OCI-LY1 (cell line): ENCODE data around the gene OR6B1.

Experiments
- H2AFZ ChIP-seq: fragments of 200-600 bp; sonication (generic), shearing (Covaris generic); 2 replicates; pipeline ENCODE4 v1.6.0; 2014; ENCODE audit warnings: antibody characterized with exemption, mild to moderate bottlenecking, low read length
- H3F3A ChIP-seq: fragments of 200-600 bp; sonication (generic), shearing (Covaris generic); 2 replicates; pipeline ENCODE4 v1.6.0; 2014; ENCODE audit warnings: mild to moderate bottlenecking, antibody characterized with exemption, low read length, moderate library complexity; ENCODE audit not compliant: insufficient read depth
- H3K27ac ChIP-seq: fragments of 200-600 bp; sonication (generic); 2 replicates; pipeline ENCODE4 v1.5.1; 2014; ENCODE audit warnings: low read length, mixed run types, mild to moderate bottlenecking, low read depth; ENCODE audit not compliant: poor library complexity, severe bottlenecking
- H3K27me3 ChIP-seq: fragments of 200-600 bp; sonication (generic); 2 replicates; pipeline ENCODE4 v1.6.0; 2014; ENCODE audit warnings: antibody characterized with exemption, mild to moderate bottlenecking, low read length, moderate library complexity; ENCODE audit not compliant: insufficient read depth
- H3K36me3 ChIP-seq: fragments of 200-600 bp; sonication (generic); 2 replicates; pipeline ENCODE4 v1.6.1; 2014; ENCODE audit warnings: mild to moderate bottlenecking, antibody characterized with exemption, low read length, moderate library complexity, mixed read lengths; ENCODE audit not compliant: insufficient read depth
- H3K4me1 ChIP-seq: fragments of 200-600 bp; sonication (generic); 2 replicates; pipeline ENCODE4 v1.5.1; 2014; ENCODE audit warnings: mild to moderate bottlenecking, low read length, moderate library complexity; ENCODE audit not compliant: insufficient read depth, severe bottlenecking
- H3K4me2 ChIP-seq: fragments of 200-600 bp; sonication (generic), shearing (Covaris generic); 2 replicates; pipeline ENCODE4 v1.6.1; 2014; ENCODE audit warnings: low read length
- H3K4me3 ChIP-seq: fragments of 200-600 bp; sonication (generic); 2 replicates; pipeline ENCODE4 v1.5.1; 2014; ENCODE audit warnings: low read length, low read depth, mild to moderate bottlenecking, mixed read lengths; ENCODE audit not compliant: poor library complexity, severe bottlenecking
- H3K79me2 ChIP-seq: fragments of 200-600 bp; shearing (Covaris generic); 2 replicates; pipeline ENCODE4 v1.6.1; 2016; ENCODE audit warnings: mixed run types, low read length, mixed read lengths; ENCODE audit not compliant: insufficient read depth
- H3K9ac ChIP-seq: fragments of 200-600 bp; sonication (generic), shearing (Covaris generic); 2 replicates; pipeline ENCODE4 v1.6.1; 2014; ENCODE audit warnings: mild to moderate bottlenecking, low read length, mixed read lengths
- H3K9me2 ChIP-seq: fragments of 200-600 bp; sonication (generic), shearing (Covaris generic); 2 replicates; pipeline ENCODE4 v1.6.1; 2014; ENCODE audit warnings: low read depth, mild to moderate bottlenecking, low read length, mixed read lengths
- H3K9me3 ChIP-seq: fragments of 200-600 bp; shearing (Covaris generic); 2 replicates; pipeline ENCODE4 v1.6.1; 2014; ENCODE audit warnings: low read length, mixed read lengths
- H4K20me1 ChIP-seq: fragments of 200-600 bp; sonication (generic), shearing (Covaris generic); 2 replicates; pipeline ENCODE4 v1.6.0; 2016; ENCODE audit warnings: mild to moderate bottlenecking, low read length; ENCODE audit not compliant: insufficient read depth
- EZH2 ChIP-seq: fragments of 200-600 bp; sonication (generic), shearing (Covaris generic); IDR thresholded peaks from 2 replicates; pipeline ENCODE4 v1.8.0; 2017; ENCODE audit warnings: borderline replicate concordance, mixed run types, mild to moderate bottlenecking, antibody characterized with exemption, low read length, moderate library complexity, mixed read lengths
- TF ChIP-seq, protein P1 (sequence below): fragments of 200-600 bp; sonication (generic), shearing (Covaris generic); IDR thresholded peaks from 2 replicates; pipeline ENCODE4 v1.5.1; 2017; ENCODE audit warnings: mild to moderate bottlenecking, antibody characterized with exemption, low read length, moderate library complexity, mixed read lengths

OR6B1 gene

DNA sequence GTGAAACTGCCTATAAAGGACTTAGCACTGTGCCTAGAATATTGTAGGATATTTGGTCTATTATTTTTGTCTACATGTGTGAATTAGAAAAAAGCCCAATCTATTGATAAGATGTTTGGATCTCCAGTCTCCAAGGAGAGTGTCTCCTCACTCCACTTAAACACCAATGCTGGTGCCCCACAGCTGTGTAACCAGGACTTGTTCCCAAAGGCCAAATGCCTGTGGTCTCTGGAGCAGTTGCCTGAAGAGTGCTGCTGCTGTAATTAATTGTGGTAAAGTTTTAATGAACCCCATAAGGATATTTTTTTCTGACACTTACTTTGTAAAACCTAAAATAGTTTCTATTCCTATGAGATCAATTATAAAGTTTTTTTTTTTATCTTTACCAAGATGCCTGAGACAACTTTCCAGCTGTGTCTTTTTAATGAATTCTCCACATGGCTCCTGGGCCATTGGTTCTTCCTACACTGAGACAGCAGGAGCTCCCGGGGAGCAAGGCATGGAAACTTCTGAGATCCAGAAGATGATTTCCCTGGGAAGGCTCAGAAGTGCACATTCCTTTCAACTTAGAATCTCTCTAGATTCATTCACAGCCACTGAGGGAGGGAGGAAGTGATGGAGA lies 37.4 kb downstream of the OR6B1 start:
- Histone ChIP-seq H3K27me3 (no peaks in the 10 kb centered on the region), H3K9me3 (no peaks in the 10 kb centered on the region), H3K4me1 (no peaks in the 10 kb centered on the region), H3K4me2 (no peak overlapping the region), H3K9me2 (no peaks in the 10 kb centered on the region), H3K36me3 (no peaks in the 10 kb centered on the region), H4K20me1 (no peaks in the 10 kb centered on the region), H3F3A (no peaks in the 10 kb centered on the region), H3K27ac (no peak overlapping the region), H2AFZ (no peak overlapping the region), H3K9ac (no peak overlapping the region), H3K4me3 (no peak overlapping the region), H3K79me2 (no peaks in the 10 kb centered on the region)
- TF ChIP-seq, protein P1, sequence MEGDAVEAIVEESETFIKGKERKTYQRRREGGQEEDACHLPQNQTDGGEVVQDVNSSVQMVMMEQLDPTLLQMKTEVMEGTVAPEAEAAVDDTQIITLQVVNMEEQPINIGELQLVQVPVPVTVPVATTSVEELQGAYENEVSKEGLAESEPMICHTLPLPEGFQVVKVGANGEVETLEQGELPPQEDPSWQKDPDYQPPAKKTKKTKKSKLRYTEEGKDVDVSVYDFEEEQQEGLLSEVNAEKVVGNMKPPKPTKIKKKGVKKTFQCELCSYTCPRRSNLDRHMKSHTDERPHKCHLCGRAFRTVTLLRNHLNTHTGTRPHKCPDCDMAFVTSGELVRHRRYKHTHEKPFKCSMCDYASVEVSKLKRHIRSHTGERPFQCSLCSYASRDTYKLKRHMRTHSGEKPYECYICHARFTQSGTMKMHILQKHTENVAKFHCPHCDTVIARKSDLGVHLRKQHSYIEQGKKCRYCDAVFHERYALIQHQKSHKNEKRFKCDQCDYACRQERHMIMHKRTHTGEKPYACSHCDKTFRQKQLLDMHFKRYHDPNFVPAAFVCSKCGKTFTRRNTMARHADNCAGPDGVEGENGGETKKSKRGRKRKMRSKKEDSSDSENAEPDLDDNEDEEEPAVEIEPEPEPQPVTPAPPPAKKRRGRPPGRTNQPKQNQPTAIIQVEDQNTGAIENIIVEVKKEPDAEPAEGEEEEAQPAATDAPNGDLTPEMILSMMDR, result no peak
- no peak for TF ChIP-seq EZH2

DNA sequence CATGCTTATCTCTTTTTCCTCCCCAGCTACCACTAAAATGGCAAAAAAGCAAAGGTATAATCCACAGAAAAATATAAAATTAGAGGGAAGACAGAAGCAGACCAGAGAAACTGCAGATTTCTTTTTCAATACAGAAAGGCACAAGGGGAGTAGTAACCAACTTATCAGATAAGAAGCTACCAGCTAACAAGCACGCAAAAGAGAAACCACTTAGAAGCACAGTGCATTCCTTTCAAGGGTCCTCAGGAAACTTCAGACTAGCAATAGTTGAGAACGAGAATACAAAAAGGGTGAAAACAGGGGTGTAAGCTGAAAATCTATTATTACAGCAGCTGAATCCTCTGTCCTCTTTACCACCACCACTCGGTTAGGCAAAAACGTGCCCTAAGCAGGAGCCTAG lies 38.8 kb downstream of the OR6B1 start:
- no peaks in the 10 kb centered on the region for H3K9me2 ChIP-seq
- no peak overlapping the region for H2AFZ ChIP-seq
- H3K27ac ChIP-seq, result no peak overlapping the region
- no peak overlapping the region for H3K4me2 ChIP-seq
- H3K36me3 ChIP-seq, result no peaks in the 10 kb centered on the region
- no peaks in the 10 kb centered on the region for H3K79me2 ChIP-seq
- H3K4me1 ChIP-seq, result no peaks in the 10 kb centered on the region
- H3F3A ChIP-seq, result no peaks in the 10 kb centered on the region
- H3K9ac ChIP-seq, result no peak overlapping the region
- TF ChIP-seq, protein P1, result no peak
- no peak for TF ChIP-seq EZH2
- H3K27me3 ChIP-seq, result no peaks in the 10 kb centered on the region
- H3K9me3 ChIP-seq, result no peaks in the 10 kb centered on the region
- H4K20me1 ChIP-seq, result no peaks in the 10 kb centered on the region
- H3K4me3 ChIP-seq, result no peak overlapping the region

DNA sequence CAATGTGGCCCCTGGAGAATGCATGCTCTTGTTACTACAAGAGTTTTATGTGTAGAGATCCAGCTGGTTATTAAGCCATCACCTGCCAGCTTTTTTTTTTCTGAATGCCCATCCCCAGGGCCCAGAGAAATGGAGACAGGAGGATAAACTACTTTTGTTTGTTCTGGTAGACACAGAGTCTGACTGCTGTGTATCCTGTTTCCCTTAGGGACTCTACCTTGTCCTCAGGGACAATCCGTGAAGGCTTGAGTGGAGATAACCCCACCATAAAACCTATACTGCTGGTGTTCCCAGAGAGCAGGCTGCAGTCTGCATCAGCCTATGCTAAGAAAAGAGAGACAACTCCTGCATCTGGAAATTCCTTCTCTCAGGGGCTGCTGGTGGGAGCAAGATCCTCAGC lies 48.5 kb downstream of the OR6B1 start, which contains the start of gene OR2A5:
TSS of gene OR2A5 (plus strand) at position 301 of the 400 bp plus-strand sequence. CDS start 1,454 bp downstream, outside the sequence.
- Histone ChIP-seq H3K9ac (no peak within 1 kb of the TSS), H3K9me3 (no peaks in the 10 kb centered on the region), H3K27ac (no peak within 1 kb of the TSS), H3K9me2 (no peaks in the 10 kb centered on the region), H3K4me3 (no peak within 1 kb of the TSS), H3K36me3 (no peaks in the 10 kb centered on the region), H3K4me1 (no peaks in the 10 kb centered on the region), H3K79me2 (no peaks in the 10 kb centered on the region), H2AFZ (no peak within 1 kb of the TSS), H3F3A (no peaks in the 10 kb centered on the region), H3K4me2 (no peak within 1 kb of the TSS), H4K20me1 (no peaks in the 10 kb centered on the region), H3K27me3 (no peaks in the 10 kb centered on the region)
- TF ChIP-seq, protein P1, result no peak
- no peak for TF ChIP-seq EZH2
